ENCODE measurements around the gene STK11. TPM values are rescaled to one million over a fixed set of nuclear protein-coding genes. Genes with fewer than 3 reads are reported as not detected.

STK11 gene
- total RNA-seq, 1 donor from 2014 or later = 67.6 TPM

DNA sequence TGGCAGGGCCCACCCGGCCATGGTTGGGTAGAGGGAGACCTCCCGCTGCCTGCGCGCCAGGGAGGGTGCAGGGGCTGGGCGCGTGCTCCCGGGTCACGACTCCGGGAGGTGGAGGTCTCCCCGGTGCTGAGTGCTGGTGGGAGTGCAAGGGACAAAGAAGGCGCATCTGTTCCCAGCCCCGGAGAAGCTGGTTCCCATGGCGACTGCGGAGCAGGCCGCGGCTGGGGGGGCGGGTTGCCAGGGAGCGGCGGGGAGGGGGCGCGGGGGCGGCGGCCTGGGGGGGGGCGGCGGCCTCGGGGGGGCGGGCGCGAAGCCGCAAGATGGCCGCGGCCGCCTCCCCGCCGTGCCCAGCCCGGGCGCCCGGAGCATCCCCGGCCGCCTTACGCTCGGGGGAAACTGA is 31.0 kb downstream of the STK11 start:
- Mint-ChIP-seq H3K9me3 (no peaks in the 10 kb centered on the region), H3K27me3 (peaks cover 7% of the 10 kb centered on the region), H3K4me3 (no peak overlapping the region), H3K36me3 (ENCODE audit: low read depth) (no peaks in the 10 kb centered on the region), H3K4me1 (peaks cover 24% of the 10 kb centered on the region), H3K27ac (no peak overlapping the region)
- intact Hi-C loops (cut with micrococcal nuclease) = no loop called here
- ATAC-seq (ENCODE audit: low read depth) (no peak), DNase-seq (no peak)
- ChIA-PET POLR2A (no interaction called here), CTCF (no interaction called here)
- TF ChIP-seq, protein P1, sequence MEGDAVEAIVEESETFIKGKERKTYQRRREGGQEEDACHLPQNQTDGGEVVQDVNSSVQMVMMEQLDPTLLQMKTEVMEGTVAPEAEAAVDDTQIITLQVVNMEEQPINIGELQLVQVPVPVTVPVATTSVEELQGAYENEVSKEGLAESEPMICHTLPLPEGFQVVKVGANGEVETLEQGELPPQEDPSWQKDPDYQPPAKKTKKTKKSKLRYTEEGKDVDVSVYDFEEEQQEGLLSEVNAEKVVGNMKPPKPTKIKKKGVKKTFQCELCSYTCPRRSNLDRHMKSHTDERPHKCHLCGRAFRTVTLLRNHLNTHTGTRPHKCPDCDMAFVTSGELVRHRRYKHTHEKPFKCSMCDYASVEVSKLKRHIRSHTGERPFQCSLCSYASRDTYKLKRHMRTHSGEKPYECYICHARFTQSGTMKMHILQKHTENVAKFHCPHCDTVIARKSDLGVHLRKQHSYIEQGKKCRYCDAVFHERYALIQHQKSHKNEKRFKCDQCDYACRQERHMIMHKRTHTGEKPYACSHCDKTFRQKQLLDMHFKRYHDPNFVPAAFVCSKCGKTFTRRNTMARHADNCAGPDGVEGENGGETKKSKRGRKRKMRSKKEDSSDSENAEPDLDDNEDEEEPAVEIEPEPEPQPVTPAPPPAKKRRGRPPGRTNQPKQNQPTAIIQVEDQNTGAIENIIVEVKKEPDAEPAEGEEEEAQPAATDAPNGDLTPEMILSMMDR (IDR thresholded peaks at IDR 0.05) = no peak

DNA sequence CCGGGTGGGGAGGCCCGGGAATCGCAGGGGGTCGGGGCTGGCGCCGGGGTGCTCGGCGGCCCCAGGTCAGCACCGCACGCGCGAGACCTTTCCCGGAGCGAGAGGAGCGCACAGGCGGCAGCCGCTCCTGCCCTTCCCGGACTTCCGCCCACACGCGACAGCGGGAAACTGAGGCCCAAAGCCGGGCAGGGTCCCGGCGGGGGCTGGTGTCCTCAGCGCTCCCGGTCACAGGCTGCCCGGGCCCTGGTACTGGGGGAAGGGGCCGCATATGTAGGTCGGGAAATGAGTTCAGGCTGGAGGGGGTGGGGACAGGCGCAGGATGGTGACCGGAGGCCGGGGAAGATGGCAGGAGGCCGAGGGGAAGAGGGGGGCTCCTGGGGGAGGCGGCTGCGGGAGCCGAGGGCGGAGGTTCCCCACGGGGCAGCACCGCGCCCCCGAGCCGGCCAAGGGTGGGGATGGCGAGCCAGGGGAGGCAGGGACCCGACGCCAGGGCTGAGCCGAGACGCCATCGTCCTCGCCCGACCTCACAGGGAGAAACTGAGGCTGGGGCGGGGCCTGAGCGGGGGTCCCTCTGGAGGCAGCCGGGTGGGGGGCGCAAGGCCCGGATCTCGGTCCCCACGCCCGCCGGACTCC is 31.6 kb downstream of the STK11 start:
- peaks cover 7% of the 10 kb centered on the region for H3K27me3 Mint-ChIP-seq
- intact Hi-C loops (cut with micrococcal nuclease) = no loop called here
- no peaks in the 10 kb centered on the region for H3K9me3 Mint-ChIP-seq
- ATAC-seq (ENCODE audit: low read depth) (no peak), DNase-seq (no peak)
- peak overlapping the region; percentile 38 for H3K4me3 Mint-ChIP-seq
- no peak overlapping the region for H3K27ac Mint-ChIP-seq
- POLR2A ChIA-PET = no interaction called here
- H3K36me3 Mint-ChIP-seq (ENCODE audit: low read depth) = no peaks in the 10 kb centered on the region
- TF ChIP-seq, protein P1 (IDR thresholded peaks at IDR 0.05) = no peak
- H3K4me1 Mint-ChIP-seq = peaks cover 26% of the 10 kb centered on the region
- CTCF ChIA-PET = no interaction called here

DNA sequence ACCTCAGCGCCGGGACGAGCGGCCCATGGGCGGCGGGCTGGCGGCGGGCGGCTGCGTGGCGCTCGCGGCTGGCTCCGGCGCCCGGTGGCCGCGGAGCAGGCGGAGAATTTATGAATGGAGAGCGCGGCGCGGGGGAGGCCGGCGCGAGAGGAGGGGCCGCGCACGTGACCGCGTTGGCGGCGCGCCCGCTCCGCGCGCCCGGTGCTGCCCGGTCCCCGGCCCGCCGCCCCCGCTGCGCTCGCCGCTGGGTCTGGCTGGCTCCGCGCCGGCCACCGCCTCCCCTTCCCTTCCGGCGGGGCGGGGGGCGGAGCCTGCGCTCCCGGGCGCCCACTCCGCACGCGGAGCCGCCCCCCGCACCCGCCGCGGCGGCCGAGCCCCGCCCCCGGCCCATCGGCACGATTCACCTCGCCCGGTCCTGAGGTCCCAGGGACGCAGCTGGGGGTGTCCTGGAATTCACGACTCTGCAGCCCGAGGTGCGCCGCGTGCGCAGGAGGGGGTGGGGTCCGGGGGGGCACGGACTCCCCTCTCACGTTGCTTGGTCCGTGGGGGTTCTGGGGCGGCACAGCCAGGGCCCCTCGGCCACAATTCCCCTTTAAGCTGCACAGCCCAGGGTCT is 32.3 kb downstream of the STK11 start, which contains the start of gene CBARP:
CBARP (minus strand) TSS at position 252 of the 615 bp plus-strand sequence. CDS start 1,905 bp downstream, outside the sequence.
- Mint-ChIP-seq H3K4me1 (peaks cover 33% of the 10 kb centered on the region), H3K36me3 (ENCODE audit: low read depth) (no peaks in the 10 kb centered on the region), H3K4me3 (peak within 1 kb of the TSS; percentile 79), H3K9me3 (no peaks in the 10 kb centered on the region), H3K27me3 (peaks cover 7% of the 10 kb centered on the region), H3K27ac (no peak within 1 kb of the TSS)
- DNase-seq (peak; percentile 39), ATAC-seq (ENCODE audit: low read depth) (no peak)
- ChIA-PET CTCF (no interaction called here), POLR2A (interaction anchor here (0.8 to 10.1 kb wide), 2 partner anchors 26 to 374 kb away, joined by 3 to 824 read pairs; partner anchors contain the start of gene CIRBP)
- TF ChIP-seq, protein P1 (IDR thresholded peaks at IDR 0.05) = no peak
- intact Hi-C loops (cut with micrococcal nuclease) = no loop called here

DNA sequence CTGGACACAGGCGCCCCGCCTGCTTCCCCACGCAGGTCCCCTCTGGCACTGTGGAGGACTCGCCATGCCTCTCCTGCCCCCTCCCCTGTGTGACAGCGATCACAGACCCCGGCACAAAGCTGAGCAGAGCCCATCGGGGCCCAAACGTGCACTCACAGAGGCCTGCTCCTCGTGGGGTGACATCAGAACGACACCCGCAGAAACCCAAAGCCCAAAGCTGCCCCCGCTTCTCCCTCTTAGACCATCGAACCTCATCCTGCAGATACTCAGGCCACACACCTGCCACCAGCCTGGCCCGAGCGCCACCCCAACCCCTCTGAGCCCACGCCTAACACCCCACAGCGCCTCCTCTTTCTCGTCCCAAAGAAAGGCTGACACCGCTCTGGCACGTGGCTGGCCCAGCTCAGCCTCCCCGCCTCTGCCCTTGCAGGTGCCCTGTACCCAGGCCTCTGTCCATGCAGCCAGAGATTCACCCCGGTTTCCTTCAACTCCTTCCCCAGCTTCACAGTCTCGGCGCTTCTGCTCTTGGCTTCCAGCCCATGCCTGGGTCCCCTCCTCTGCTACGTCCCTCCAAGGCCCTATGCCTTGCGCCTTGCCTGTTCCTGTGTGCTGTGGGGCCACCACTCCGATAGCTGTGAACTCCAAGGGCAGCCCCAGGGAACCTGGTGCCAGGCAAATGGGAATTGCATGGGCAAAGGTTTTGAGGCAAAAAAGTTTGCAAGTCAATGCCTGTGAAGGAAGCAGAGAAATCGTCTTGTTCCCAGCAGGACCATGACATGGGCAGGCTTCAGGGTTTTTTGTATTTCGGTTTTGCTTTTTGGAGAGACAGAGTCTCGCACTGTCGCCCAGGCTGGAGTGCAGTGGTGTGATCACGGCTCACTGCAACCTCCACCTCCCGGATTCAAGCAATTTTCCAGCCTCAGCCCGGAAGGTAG is 33.1 kb downstream of the STK11 start:
- Mint-ChIP-seq H3K4me3 (peak overlapping the region; percentile 79), H3K27ac (no peak overlapping the region), H3K9me3 (no peaks in the 10 kb centered on the region), H3K36me3 (ENCODE audit: low read depth) (no peaks in the 10 kb centered on the region), H3K4me1 (peaks cover 40% of the 10 kb centered on the region), H3K27me3 (peaks cover 7% of the 10 kb centered on the region)
- DNase-seq (no peak), ATAC-seq (ENCODE audit: low read depth) (no peak)
- TF ChIP-seq, protein P1 (IDR thresholded peaks at IDR 0.05) = no peak
- ChIA-PET CTCF (no interaction called here), POLR2A (interaction anchor here (0.8 to 10.1 kb wide), 2 partner anchors 26 to 375 kb away, joined by 3 to 824 read pairs; partner anchors contain the start of gene CIRBP)
- intact Hi-C loops (cut with micrococcal nuclease) = no loop called here

Data from activated B cell treated with CpG ODN at 0.5 μM for 24 hours (primary cell).